ENCODE results near the gene C17orf100.

DNA sequence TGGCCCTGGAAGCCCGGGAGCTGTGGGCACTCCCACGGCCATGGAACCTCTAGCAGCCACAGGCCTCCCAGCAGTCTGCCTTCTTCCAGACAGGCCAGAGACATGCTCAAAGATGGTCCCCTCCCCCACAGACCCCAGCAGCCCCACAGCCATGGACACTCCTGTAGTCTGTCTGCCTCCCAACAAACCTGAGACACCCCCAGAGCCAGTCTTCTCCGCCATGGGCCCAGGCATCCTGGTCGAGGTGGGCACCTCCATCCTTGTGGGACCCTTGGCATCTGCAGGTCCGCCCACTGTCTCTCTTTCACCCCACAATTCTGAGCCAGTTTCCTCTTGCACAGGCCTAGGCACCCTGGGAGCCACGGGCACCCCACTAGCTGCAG, 14.1 kb upstream of the C17orf100 start:
- no peak for TF ChIP-seq EZH2 (IDR thresholded peaks at IDR 0.05; ENCODE audit: low read length)
- TF ChIP-seq, protein P1, sequence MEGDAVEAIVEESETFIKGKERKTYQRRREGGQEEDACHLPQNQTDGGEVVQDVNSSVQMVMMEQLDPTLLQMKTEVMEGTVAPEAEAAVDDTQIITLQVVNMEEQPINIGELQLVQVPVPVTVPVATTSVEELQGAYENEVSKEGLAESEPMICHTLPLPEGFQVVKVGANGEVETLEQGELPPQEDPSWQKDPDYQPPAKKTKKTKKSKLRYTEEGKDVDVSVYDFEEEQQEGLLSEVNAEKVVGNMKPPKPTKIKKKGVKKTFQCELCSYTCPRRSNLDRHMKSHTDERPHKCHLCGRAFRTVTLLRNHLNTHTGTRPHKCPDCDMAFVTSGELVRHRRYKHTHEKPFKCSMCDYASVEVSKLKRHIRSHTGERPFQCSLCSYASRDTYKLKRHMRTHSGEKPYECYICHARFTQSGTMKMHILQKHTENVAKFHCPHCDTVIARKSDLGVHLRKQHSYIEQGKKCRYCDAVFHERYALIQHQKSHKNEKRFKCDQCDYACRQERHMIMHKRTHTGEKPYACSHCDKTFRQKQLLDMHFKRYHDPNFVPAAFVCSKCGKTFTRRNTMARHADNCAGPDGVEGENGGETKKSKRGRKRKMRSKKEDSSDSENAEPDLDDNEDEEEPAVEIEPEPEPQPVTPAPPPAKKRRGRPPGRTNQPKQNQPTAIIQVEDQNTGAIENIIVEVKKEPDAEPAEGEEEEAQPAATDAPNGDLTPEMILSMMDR (optimal IDR thresholded peaks at IDR 0.05 in 1 of 3, IDR thresholded peaks at IDR 0.05 in 1 of 3, conservative IDR thresholded peaks at IDR 0.05 in 1 of 3; ENCODE audit: extremely low read depth in 1 of 3, insufficient read depth in 2 of 3, low read length in 3 of 3): no peak

All from keratinocyte (primary cell).